ENCODE measurements around the gene ALKAL2.

Gene ALKAL2

DNA sequence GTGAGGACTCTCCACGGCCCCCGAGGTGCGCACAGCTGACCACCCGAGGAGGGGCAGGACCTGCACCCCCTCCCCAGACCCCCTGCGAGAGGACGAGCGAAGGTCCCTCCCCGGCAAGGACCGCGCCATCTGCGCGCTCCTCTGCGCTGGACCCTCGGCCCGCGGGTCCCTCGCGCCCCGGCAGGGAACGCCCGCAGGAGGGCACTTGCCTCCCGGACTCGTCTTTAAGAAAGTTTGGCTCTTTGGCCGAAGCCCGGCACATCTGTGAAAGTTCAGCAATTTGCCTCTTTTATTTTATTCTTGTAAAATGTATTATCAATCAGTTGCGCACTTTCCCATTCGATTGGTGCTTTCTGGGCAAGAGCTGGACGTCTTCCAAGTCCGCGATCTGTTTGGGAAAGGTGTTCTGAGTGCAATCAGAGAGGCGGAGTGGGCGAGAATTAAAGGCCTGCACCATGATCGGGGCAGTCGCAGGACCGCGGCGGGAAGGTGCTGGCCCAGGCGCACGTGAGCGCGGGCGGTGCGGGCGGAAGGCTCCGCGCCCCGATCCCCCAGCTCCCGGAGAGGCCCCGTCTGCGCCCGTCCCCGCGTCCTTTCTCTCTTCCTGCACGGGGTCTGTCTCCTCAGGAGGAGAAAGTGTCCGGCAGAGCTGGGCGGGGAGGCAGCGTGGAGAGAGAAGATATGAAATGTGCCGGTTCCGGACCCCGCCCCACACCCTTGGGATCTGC is 1.6 kb upstream of the ALKAL2 start:
- DNase-seq: peak; percentile 44

- no peak for DNase-seq
Measured at GRCh38 chr2:288758-289361, 969 bp upstream of the ALKAL2 start.

- no peak for DNase-seq
Measured at GRCh38 chr2:287471-287885, 413 bp downstream of the ALKAL2 start.

GRCh38 chr2:286774-287392 is 1.0 kb downstream of the ALKAL2 start:
- no peak for DNase-seq

DNA sequence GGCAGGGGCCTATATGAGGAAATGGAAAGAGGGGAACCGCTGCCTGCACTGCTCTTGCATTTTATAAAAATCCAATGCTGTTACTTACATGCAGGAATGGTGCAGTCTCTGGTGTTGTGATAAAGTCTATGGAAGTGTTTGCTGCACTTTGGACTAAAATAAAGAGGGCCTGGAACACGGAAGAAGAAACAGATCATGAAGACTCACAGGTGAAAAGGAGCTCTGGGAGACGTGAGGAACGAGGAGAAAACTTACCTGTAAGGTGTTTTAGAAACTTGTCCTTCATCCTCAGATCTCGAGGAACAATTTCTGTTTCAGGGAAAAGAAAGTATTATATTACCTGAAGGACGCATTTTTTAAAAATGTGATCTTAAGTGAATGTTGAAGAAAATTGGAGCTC is 1.9 kb downstream of the ALKAL2 start:
- no peak for DNase-seq

GRCh38 chr2:285531-285930 is 2.4 kb downstream of the ALKAL2 start:
- DNase-seq: no peak

DNA sequence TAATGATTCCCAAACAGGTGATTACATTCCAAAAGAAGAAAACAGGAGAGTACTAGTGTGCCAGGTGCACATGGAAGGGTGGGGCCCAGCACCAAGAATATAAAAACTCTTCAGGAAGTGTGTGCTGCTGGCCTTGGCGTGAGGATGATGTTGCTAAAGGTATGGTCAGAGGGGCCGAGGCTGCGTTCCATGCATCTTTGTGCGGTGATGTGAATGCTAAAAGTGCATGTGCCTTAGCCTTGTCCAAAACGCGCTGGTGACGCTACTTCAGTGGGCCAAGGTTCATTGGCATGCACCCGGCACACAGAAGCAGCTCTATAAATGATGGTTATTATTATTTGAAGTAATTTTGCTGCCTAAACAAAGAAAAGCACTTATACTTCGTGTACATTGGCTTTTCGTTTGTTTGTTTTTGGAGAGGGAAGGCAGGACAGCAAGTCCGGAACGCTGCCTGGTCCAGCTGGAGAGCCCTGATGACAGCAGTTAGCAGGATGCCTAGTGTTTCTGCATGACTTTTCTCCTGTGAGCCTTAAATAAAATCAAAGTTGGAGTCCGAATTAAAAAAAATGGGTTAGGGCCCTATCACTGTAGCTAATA is 2.9 kb downstream of the ALKAL2 start:
- no peak for DNase-seq

GRCh38 chr2:283996-284794 is 3.7 kb downstream of the ALKAL2 start:
- DNase-seq: no peak

GRCh38 chr2:282371-283263 is 5.3 kb downstream of the ALKAL2 start:
- DNase-seq: no peak

- DNase-seq: no peak
Measured at GRCh38 chr2:281381-281780, 6.5 kb downstream of the ALKAL2 start.

GRCh38 chr2:280650-281110 is 7.2 kb downstream of the ALKAL2 start:
- DNase-seq: no peak

GRCh38 chr2:279956-280649 is 7.8 kb downstream of the ALKAL2 start:
- DNase-seq: no peak

DNA sequence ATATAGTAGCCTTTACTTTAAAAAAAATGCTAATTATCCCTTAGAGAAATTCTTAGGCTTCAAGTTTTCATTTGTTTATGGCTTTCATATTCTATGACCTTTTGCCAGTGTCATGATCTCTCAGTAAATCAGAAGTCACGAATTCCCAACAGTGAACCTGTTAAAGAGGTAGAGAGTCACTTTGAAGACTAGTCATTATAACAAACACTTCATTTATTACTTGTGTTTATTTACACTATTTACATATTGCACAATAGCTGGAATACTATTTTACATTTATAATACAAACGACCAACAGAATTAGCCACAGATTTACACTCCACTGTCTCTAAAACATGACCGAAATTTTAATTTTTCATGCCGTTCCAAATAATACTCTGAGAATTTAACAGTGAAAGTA is 8.5 kb downstream of the ALKAL2 start:
- DNase-seq: no peak

- no peak for DNase-seq
Measured at GRCh38 chr2:278927-279320, 9.0 kb downstream of the ALKAL2 start.

DNA sequence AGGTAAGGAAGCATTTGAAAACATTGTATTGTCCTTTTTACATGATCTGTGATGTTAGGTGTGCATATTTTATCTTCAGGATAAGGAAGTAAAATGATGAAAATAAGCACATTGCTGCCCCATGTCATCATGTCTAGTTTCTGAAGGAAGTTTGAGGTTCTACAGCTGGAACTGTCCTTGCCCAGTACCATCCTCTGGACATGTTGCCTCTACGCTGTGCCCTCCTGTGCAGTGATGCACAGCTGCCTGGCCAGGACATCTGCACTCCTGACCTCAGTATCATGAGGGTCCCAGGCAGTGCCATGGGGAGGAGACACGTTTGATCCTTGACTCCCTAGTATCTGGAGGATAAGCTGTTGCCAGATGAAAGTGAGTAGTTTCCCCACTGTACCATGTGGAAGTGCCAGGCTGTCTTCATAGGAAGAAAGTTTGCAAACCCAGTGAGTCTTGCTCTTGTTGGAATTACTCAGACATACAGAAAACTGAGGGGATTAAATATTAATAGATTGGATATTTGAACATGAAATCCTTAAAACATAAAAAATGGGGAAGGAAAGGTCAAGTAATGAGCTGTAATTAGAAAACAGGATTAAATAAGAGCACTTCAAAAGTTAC is 9.5 kb downstream of the ALKAL2 start:
- no peak for DNase-seq

DNA sequence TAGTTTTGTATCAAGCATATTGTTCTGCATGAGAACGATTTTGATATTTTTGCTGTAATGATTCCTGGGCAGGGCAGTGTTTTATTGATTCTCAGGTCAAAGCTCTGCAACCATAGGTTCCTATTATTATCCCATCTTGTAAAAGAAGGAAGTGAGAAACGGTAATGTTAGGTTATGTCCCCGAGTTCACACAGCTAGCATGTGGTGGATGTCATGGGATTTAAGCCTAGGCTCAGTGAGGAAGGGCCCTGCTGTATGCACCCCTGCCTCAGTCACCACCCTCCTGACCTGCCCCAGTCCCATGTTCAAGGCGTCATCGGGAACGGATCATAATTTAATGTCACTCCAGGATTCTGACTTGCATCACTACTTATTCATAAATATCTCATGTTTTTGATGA is 12.4 kb downstream of the ALKAL2 start:
- no peak for DNase-seq

- DNase-seq: no peak
Measured at GRCh38 chr2:274503-274902, 13.4 kb downstream of the ALKAL2 start.

DNA sequence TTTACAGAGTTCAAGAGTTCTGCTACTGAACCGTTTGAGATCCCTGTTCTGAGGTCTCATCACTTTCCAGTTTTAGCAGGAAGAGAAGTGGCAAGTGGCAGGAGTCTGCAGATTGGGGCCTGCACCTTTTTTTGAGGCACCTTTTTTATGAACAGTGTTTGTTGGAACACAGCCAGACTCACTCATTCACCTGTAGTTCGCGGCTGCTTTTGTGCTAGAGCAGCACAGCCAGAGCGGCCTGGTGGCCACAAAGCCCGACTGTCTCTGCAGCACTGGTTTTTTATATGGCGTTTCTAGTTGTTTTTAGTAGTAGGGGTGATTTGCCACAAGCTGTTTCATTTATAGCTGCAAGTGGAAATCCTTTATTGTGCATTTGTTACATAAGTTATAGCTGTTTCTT is 14.6 kb downstream of the ALKAL2 start:
- no peak for DNase-seq

DNA sequence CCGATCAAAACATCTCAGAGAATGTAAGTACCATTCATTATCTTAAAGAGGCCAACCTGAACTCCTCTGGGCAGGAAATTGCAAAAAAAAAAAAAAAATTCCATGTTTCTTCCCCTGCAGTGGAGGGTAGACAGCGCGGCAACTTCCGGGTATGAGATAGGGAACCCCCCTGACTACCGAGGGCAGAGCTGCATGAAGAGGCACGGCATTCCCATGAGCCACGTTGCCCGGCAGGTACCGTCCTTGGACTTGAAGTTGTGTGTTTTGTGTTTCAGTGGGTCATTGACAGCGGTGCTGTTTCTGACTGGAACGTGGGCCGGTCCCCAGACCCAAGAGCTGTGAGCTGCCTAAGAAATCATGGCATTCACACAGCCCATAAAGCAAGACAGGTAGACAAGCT is 16.0 kb downstream of the ALKAL2 start:
- no peak for DNase-seq

DNA sequence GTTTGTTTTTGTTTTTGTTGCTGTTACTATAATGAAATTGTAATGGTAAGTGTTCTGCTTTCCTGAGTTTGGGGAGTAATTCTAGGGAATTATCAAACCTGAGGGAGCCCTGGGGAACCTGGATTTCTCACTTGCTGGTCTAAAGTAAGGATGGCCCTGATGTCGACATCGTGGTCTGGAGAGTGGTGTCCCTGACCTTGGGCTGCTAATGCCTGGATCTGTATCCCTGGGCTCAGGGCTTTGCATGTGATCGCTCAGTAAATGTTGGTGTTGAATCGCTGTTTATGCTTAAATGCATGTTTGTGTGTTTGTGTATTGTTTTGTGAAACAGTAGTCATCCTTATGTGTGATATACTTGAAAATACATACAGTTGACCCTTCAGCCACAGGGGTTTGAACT is 17.0 kb downstream of the ALKAL2 start:
- no peak for DNase-seq

Measured in 8988T (cell line).